ENCODE measurements around the gene SENP8.

Gene SENP8

GRCh38 chr15:72178976-72179585 lies 60.9 kb downstream of the SENP8 start:
- TF ChIP-seq, protein P1, sequence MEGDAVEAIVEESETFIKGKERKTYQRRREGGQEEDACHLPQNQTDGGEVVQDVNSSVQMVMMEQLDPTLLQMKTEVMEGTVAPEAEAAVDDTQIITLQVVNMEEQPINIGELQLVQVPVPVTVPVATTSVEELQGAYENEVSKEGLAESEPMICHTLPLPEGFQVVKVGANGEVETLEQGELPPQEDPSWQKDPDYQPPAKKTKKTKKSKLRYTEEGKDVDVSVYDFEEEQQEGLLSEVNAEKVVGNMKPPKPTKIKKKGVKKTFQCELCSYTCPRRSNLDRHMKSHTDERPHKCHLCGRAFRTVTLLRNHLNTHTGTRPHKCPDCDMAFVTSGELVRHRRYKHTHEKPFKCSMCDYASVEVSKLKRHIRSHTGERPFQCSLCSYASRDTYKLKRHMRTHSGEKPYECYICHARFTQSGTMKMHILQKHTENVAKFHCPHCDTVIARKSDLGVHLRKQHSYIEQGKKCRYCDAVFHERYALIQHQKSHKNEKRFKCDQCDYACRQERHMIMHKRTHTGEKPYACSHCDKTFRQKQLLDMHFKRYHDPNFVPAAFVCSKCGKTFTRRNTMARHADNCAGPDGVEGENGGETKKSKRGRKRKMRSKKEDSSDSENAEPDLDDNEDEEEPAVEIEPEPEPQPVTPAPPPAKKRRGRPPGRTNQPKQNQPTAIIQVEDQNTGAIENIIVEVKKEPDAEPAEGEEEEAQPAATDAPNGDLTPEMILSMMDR (conservative IDR thresholded peaks at IDR 0.05; ENCODE audit: control insufficient read depth, insufficient read depth, low read depth, low read length), result no peak
- no peak overlapping the region for H3K4me3 ChIP-seq (ENCODE audit: control insufficient read depth, low read depth, low read length)
- DNase-seq (ENCODE audit: low read depth), result no peak

GRCh38 chr15:72179950-72180581 lies 61.9 kb downstream of the SENP8 start:
- H3K4me3 ChIP-seq (ENCODE audit: control insufficient read depth, low read depth, low read length), result no peak overlapping the region
- no peak for DNase-seq (ENCODE audit: low read depth)
- TF ChIP-seq, protein P1 (conservative IDR thresholded peaks at IDR 0.05; ENCODE audit: control insufficient read depth, insufficient read depth, low read depth, low read length), result no peak

GRCh38 chr15:72180761-72181324 lies 62.6 kb downstream of the SENP8 start:
- TF ChIP-seq, protein P1 (conservative IDR thresholded peaks at IDR 0.05; ENCODE audit: control insufficient read depth, insufficient read depth, low read depth, low read length), result no peak
- no peak for DNase-seq (ENCODE audit: low read depth)
- H3K4me3 ChIP-seq (ENCODE audit: control insufficient read depth, low read depth, low read length), result no peak overlapping the region

DNA sequence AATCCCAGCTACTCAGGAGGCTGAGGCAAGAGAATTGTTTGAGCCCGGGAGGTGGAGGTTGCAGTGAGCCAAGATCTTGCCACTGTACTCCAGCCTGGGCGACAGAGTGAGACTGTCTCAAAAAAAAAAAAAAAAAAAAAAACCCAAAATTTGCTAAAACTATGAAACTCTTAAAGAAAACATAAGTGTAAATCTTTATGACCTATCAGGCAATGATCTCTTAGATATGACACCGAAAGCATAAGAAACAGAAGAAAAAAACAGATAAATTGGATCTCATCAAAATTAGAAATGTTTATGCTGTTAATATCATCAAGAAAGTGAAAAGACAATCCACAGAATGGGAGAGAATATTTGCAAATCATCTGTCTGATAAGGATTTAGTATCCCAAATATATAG lies 64.0 kb downstream of the SENP8 start:
- no peak overlapping the region for H3K4me3 ChIP-seq (ENCODE audit: control insufficient read depth, low read depth, low read length)
- no peak for DNase-seq (ENCODE audit: low read depth)
- TF ChIP-seq, protein P1 (conservative IDR thresholded peaks at IDR 0.05; ENCODE audit: control insufficient read depth, insufficient read depth, low read depth, low read length), result no peak

- no peak for DNase-seq (ENCODE audit: low read depth)
- TF ChIP-seq, protein P1 (conservative IDR thresholded peaks at IDR 0.05; ENCODE audit: control insufficient read depth, insufficient read depth, low read depth, low read length), result no peak
- no peak overlapping the region for H3K4me3 ChIP-seq (ENCODE audit: control insufficient read depth, low read depth, low read length)
These were observed 64.5 kb downstream of the SENP8 start for GRCh38 chr15:72182673-72183072.

- DNase-seq (ENCODE audit: low read depth), result no peak
- TF ChIP-seq, protein P1 (conservative IDR thresholded peaks at IDR 0.05; ENCODE audit: control insufficient read depth, insufficient read depth, low read depth, low read length), result no peak
- H3K4me3 ChIP-seq (ENCODE audit: control insufficient read depth, low read depth, low read length), result no peak overlapping the region
These were observed 65.6 kb downstream of the SENP8 start for GRCh38 chr15:72183781-72184164.

All from fibroblast of mammary gland (primary cell).